ENCODE data around the gene CSNK1A1.
"Not testable (repeated sequence)": the region's sequence is repeated elsewhere in the genome, so short reads cannot be mapped to it uniquely, and the experiment has no call there.

The CSNK1A1 gene

DNA sequence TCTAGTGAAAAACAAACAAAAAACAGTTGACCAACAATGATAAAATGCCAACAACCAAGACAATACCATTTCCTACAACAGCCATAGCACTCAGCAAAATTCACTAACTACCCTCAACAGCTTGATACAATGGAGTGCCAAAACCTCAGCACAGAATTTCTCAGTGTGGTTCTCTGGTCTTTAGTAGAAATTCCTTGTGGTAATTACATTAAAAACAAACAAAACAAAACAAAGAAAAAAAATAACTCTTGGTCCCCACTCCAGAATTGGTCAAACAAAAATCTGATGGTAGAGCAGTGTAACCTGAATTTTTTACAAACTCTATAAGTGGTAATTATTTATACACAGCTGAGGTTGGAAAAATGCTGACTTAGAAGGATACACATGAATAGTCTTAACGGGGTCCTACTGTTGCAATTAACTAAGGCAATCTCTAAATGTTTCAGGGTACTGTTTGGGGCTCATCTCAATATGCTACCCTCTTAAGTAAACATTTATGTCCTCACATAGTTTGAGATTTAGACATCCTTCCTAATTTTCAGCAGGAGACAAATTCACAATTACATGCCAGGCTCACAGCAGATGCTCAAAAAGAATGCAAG lies 13.8 kb downstream of the CSNK1A1 start (continued):
- TF ChIP-seq, protein P1, sequence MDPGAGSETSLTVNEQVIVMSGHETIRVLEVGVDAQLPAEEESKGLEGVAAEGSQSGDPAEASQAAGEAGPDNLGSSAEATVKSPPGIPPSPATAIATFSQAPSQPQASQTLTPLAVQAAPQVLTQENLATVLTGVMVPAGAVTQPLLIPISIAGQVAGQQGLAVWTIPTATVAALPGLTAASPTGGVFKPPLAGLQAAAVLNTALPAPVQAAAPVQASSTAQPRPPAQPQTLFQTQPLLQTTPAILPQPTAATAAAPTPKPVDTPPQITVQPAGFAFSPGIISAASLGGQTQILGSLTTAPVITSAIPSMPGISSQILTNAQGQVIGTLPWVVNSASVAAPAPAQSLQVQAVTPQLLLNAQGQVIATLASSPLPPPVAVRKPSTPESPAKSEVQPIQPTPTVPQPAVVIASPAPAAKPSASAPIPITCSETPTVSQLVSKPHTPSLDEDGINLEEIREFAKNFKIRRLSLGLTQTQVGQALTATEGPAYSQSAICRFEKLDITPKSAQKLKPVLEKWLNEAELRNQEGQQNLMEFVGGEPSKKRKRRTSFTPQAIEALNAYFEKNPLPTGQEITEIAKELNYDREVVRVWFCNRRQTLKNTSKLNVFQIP (CRISPR knock-in tag; IDR thresholded peaks at IDR 0.05; ENCODE audit: borderline replicate concordance, low read depth): no peak
- TF ChIP-seq ZC3H10 (CRISPR knock-in tag; IDR thresholded peaks at IDR 0.05) (no peak), CSDC2 (CRISPR knock-in tag; IDR thresholded peaks at IDR 0.05) (no peak), GLIS3 (CRISPR knock-in tag; IDR thresholded peaks at IDR 0.05) (no peak), ARNTL (CRISPR knock-in tag; IDR thresholded peaks at IDR 0.05; ENCODE audit: borderline replicate concordance, low read depth) (no peak)

DNA sequence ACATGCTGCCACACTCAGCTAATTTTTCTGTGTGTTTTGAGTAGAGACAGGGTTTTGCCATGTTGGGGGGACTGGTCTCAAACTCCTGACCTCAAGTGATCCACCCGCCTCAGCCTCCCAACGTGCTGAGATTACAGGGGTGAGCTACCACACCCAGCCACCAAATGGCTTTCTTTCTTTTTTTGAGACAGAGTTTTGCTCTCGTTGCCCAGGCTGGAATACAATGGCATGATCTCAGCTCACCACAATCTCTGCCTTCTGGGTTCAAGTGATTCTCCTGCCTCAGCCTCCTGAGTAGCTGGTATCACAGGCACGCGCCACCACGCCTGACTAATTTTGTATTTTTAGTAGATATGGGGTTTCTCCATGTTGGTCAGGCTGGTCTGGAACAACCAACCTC lies 15.5 kb downstream of the CSNK1A1 start:
- ATAC-seq: not testable (repeated sequence)

DNA sequence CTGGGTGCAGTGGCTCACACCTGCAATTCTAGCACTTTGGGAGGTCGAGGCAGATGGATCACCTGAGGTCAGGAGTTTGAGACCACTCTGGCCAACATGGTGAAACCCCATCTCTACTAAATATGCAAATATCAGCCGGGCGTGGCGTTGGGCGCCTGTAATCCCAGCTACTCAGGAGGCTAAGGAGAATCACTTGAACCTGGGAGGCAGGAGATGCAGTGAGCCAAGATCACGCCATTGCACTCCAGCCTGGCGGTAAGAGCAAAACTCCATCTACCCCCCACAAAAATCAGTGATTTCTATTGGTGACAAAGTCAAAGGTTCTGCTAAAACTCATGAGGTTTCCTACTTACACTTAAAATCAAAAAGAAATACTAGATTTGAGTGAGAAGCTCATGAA lies 18.8 kb downstream of the CSNK1A1 start:
- no peak for TF ChIP-seq ISL1 (CRISPR knock-in tag; IDR thresholded peaks at IDR 0.05)
- no peak for TF ChIP-seq TOX (CRISPR knock-in tag; IDR thresholded peaks at IDR 0.05; ENCODE audit: borderline replicate concordance)
- TF ChIP-seq ESRRG (CRISPR knock-in tag; IDR thresholded peaks at IDR 0.05): no peak
- TF ChIP-seq SNAI2 (CRISPR knock-in tag; IDR thresholded peaks at IDR 0.05): no peak
- TF ChIP-seq, protein P2, sequence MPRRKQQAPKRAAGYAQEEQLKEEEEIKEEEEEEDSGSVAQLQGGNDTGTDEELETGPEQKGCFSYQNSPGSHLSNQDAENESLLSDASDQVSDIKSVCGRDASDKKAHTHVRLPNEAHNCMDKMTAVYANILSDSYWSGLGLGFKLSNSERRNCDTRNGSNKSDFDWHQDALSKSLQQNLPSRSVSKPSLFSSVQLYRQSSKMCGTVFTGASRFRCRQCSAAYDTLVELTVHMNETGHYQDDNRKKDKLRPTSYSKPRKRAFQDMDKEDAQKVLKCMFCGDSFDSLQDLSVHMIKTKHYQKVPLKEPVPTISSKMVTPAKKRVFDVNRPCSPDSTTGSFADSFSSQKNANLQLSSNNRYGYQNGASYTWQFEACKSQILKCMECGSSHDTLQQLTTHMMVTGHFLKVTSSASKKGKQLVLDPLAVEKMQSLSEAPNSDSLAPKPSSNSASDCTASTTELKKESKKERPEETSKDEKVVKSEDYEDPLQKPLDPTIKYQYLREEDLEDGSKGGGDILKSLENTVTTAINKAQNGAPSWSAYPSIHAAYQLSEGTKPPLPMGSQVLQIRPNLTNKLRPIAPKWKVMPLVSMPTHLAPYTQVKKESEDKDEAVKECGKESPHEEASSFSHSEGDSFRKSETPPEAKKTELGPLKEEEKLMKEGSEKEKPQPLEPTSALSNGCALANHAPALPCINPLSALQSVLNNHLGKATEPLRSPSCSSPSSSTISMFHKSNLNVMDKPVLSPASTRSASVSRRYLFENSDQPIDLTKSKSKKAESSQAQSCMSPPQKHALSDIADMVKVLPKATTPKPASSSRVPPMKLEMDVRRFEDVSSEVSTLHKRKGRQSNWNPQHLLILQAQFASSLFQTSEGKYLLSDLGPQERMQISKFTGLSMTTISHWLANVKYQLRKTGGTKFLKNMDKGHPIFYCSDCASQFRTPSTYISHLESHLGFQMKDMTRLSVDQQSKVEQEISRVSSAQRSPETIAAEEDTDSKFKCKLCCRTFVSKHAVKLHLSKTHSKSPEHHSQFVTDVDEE (CRISPR knock-in tag; IDR thresholded peaks at IDR 0.05): no peak
- no peak for TF ChIP-seq ZNF70 (CRISPR knock-in tag; IDR thresholded peaks at IDR 0.05)
- TF ChIP-seq, protein P3, sequence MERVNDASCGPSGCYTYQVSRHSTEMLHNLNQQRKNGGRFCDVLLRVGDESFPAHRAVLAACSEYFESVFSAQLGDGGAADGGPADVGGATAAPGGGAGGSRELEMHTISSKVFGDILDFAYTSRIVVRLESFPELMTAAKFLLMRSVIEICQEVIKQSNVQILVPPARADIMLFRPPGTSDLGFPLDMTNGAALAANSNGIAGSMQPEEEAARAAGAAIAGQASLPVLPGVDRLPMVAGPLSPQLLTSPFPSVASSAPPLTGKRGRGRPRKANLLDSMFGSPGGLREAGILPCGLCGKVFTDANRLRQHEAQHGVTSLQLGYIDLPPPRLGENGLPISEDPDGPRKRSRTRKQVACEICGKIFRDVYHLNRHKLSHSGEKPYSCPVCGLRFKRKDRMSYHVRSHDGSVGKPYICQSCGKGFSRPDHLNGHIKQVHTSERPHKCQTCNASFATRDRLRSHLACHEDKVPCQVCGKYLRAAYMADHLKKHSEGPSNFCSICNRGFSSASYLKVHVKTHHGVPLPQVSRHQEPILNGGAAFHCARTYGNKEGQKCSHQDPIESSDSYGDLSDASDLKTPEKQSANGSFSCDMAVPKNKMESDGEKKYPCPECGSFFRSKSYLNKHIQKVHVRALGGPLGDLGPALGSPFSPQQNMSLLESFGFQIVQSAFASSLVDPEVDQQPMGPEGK (CRISPR knock-in tag; IDR thresholded peaks at IDR 0.05; ENCODE audit: borderline replicate concordance): no peak
- TF ChIP-seq, protein P4, sequence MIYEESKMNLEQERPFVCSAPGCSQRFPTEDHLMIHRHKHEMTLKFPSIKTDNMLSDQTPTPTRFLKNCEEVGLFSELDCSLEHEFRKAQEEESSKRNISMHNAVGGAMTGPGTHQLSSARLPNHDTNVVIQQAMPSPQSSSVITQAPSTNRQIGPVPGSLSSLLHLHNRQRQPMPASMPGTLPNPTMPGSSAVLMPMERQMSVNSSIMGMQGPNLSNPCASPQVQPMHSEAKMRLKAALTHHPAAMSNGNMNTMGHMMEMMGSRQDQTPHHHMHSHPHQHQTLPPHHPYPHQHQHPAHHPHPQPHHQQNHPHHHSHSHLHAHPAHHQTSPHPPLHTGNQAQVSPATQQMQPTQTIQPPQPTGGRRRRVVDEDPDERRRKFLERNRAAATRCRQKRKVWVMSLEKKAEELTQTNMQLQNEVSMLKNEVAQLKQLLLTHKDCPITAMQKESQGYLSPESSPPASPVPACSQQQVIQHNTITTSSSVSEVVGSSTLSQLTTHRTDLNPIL (CRISPR knock-in tag; IDR thresholded peaks at IDR 0.05; ENCODE audit: low read depth): no peak
- TF ChIP-seq, protein P5, sequence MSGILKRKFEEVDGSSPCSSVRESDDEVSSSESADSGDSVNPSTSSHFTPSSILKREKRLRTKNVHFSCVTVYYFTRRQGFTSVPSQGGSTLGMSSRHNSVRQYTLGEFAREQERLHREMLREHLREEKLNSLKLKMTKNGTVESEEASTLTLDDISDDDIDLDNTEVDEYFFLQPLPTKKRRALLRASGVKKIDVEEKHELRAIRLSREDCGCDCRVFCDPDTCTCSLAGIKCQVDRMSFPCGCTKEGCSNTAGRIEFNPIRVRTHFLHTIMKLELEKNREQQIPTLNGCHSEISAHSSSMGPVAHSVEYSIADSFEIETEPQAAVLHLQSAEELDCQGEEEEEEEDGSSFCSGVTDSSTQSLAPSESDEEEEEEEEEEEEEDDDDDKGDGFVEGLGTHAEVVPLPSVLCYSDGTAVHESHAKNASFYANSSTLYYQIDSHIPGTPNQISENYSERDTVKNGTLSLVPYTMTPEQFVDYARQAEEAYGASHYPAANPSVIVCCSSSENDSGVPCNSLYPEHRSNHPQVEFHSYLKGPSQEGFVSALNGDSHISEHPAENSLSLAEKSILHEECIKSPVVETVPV (CRISPR knock-in tag; IDR thresholded peaks at IDR 0.05): no peak
- no peak for TF ChIP-seq CSDC2 (CRISPR knock-in tag; IDR thresholded peaks at IDR 0.05)
- TF ChIP-seq, protein P1 (CRISPR knock-in tag; IDR thresholded peaks at IDR 0.05; ENCODE audit: borderline replicate concordance, low read depth): no peak
- TF ChIP-seq ZFP30 (CRISPR knock-in tag; IDR thresholded peaks at IDR 0.05): no peak
- no peak for TF ChIP-seq BACH2 (CRISPR knock-in tag; IDR thresholded peaks at IDR 0.05; ENCODE audit: borderline replicate concordance)
- no peak for TF ChIP-seq TCF4 (CRISPR knock-in tag; IDR thresholded peaks at IDR 0.05; ENCODE audit: borderline replicate concordance)
- no peak for TF ChIP-seq ZFP3 (CRISPR knock-in tag; IDR thresholded peaks at IDR 0.05)
- no peak for TF ChIP-seq ZNF565 (CRISPR knock-in tag; conservative IDR thresholded peaks at IDR 0.05; ENCODE audit: low read depth)
- no peak for TF ChIP-seq PPARA (CRISPR knock-in tag; IDR thresholded peaks at IDR 0.05; ENCODE audit: borderline replicate concordance)
- TF ChIP-seq ZNF8 (CRISPR knock-in tag; IDR thresholded peaks at IDR 0.05): no peak
- no peak for TF ChIP-seq ZC3H10 (CRISPR knock-in tag; IDR thresholded peaks at IDR 0.05)
- no peak for ATAC-seq
